PC-3 (cell line): ENCODE results near the gene SLC10A7. TPM values are rescaled to one million over a fixed set of nuclear protein-coding genes. Genes with fewer than 3 reads are reported as not detected.
A peak's percentile ranks its signal among the peaks of the same experiment; 100 is the strongest.

ENCODE experiments used
- ATAC-seq: fragments of 200-7000 bp; cut with Tn5 transposase; 2 replicates; pipeline ENCODE4 v1.9.1; 2020; ENCODE audit warnings: mild to moderate bottlenecking, moderate library complexity
- BruUV-seq: library from RNA; stranded (reverse); fragments of 400-500 nt; replicated peaks from 2 replicates; lab custom pipeline; 2021; lab: Mats Ljungman, UMichigan
- CTCF ChIA-PET: fragments of 300-600 bp; sonication (Branson Sonifier 250); formaldehyde crosslinking; loops from one replicate; lab custom pipeline; 2022; ENCODE audit warnings: antibody characterized with exemption; lab: Charles Lee
- POLR2A ChIA-PET: fragments of 300-600 bp; sonication (Branson Sonifier 250); formaldehyde crosslinking; loops from one replicate; lab custom pipeline; 2022; ENCODE audit warnings: antibody characterized with exemption; ENCODE audit not compliant: unreplicated experiment; lab: Charles Lee
- DNase-seq: peaks from one replicate; pipeline ENCODE4 v3.0.0-alpha.2; 2015
- H2AFZ ChIP-seq: fragments of 300-600 bp; sonication (generic); 2 replicates; pipeline ENCODE4 v1.6.0; 2016; ENCODE audit warnings: antibody characterized with exemption, low read length
- H3F3A ChIP-seq: fragments of 300-600 bp; sonication (generic); one replicate; pipeline ENCODE4 v1.6.0; 2017; ENCODE audit warnings: antibody characterized with exemption, low read length, control low read depth, mild to moderate bottlenecking; ENCODE audit not compliant: unreplicated experiment
- H3K27ac ChIP-seq: fragments of 300-600 bp; sonication (generic); 2 replicates; pipeline ENCODE4 v1.5.1; 2016; ENCODE audit warnings: mild to moderate bottlenecking, low read length
- H3K27me3 ChIP-seq: fragments of 300-600 bp; sonication (generic); 2 replicates; pipeline ENCODE4 v1.6.1; 2016; ENCODE audit warnings: low read length, mixed read lengths
- H3K36me3 ChIP-seq: fragments of 300-600 bp; sonication (generic); 2 replicates; pipeline ENCODE4 v1.6.1; 2016; ENCODE audit warnings: low read depth, mixed run types, low read length, mixed read lengths
- H3K4me1 ChIP-seq: fragments of 300-600 bp; sonication (generic); 2 replicates; pipeline ENCODE4 v1.5.1; 2016; ENCODE audit warnings: low read length; ENCODE audit not compliant: insufficient read depth
- H3K4me2 ChIP-seq: fragments of 300-600 bp; sonication (generic); 2 replicates; pipeline ENCODE4 v1.6.0; 2016; ENCODE audit warnings: low read length
- H3K4me3 ChIP-seq: fragments of 300-600 bp; sonication (generic); 2 replicates; pipeline ENCODE4 v1.5.1; 2016; ENCODE audit warnings: mild to moderate bottlenecking, low read length, mixed read lengths
- H3K79me2 ChIP-seq: fragments of 300-600 bp; sonication (generic); 2 replicates; pipeline ENCODE4 v1.6.1; 2017; ENCODE audit warnings: low read length, mixed read lengths
- H3K9ac ChIP-seq: fragments of 300-600 bp; sonication (generic); 2 replicates; pipeline ENCODE4 v1.6.0; 2016; ENCODE audit warnings: mild to moderate bottlenecking, low read length
- H3K9me2 ChIP-seq: fragments of 300-600 bp; sonication (generic); replicated peaks from 2 replicates; pipeline ENCODE4 v1.6.1; 2016; ENCODE audit warnings: mixed run types, low read length, mixed read lengths
- H3K9me3 ChIP-seq: fragments of 300-600 bp; sonication (generic); 2 replicates; pipeline ENCODE4 v1.6.1; 2016; ENCODE audit warnings: low read length, mixed read lengths
- H4K20me1 ChIP-seq: fragments of 300-600 bp; sonication (generic); 2 replicates; pipeline ENCODE4 v1.6.1; 2016; ENCODE audit warnings: low read length, mixed read lengths
- CTCF ChIP-seq: fragments of 300-600 bp; sonication (generic); conservative IDR thresholded peaks from 2 replicates; pipeline ENCODE4 v1.5.1; 2017; ENCODE audit warnings: antibody characterized with exemption, low read depth, mild to moderate bottlenecking, low read length
- EZH2 ChIP-seq: fragments of 300-600 bp; sonication (generic); IDR thresholded peaks from one replicate; pipeline ENCODE4 v1.6.1; 2017; ENCODE audit warnings: antibody characterized with exemption, mild to moderate bottlenecking, low read length; ENCODE audit not compliant: unreplicated experiment
- EZH2phosphoT487 ChIP-seq: fragments of 300-600 bp; sonication (generic); IDR thresholded peaks from 2 replicates; pipeline ENCODE4 v1.6.1; 2018; ENCODE audit warnings: mild to moderate bottlenecking, antibody characterized with exemption, low read length, borderline replicate concordance
- intact Hi-C: fragments of 100-400 bp; cut with micrococcal nuclease; formaldehyde crosslinking; loops from 2 replicates; pipeline ENCODE4 v1.9.0; 2023
- total RNA-seq: library from RNA; depleted of rRNA; stranded (reverse); fragments of >200 nt; gene quantifications from 2 replicates; pipeline ENCODE4 v1.2.3, GENCODE V29; 2014

SLC10A7 gene
- total RNA-seq, 1 experiment from 2014 or later, result 9.1 TPM

GRCh38 chr4:146235654-146236177 is 286.0 kb downstream of the SLC10A7 start:
- no peaks in the 10 kb centered on the region for H3K9me3 ChIP-seq
- no peaks in the 10 kb centered on the region for H4K20me1 ChIP-seq
- no peak overlapping the region for H3K4me2 ChIP-seq
- no peak overlapping the region for H3K4me3 ChIP-seq
- peaks cover 3% of the 10 kb centered on the region for H3K4me1 ChIP-seq
- no peaks in the 10 kb centered on the region for H3K27me3 ChIP-seq
- H2AFZ ChIP-seq, result no peak overlapping the region
- ChIA-PET CTCF (no interaction called here), POLR2A (no interaction called here)
- no peak overlapping the region for H3K9ac ChIP-seq
- no peaks in the 10 kb centered on the region for H3K79me2 ChIP-seq
- intact Hi-C loops, result no loop called here
- ATAC-seq, result no peak
- no peaks in the 10 kb centered on the region for H3F3A ChIP-seq
- BruUV-seq, result no TSS peak
- TF ChIP-seq CTCF, result no peak
- TF ChIP-seq EZH2phosphoT487, result no peak
- TF ChIP-seq EZH2, result no peak
- no peak overlapping the region for H3K27ac ChIP-seq
- DNase-seq, result no peak
- H3K36me3 ChIP-seq, result no peaks in the 10 kb centered on the region
- no peaks in the 10 kb centered on the region for H3K9me2 ChIP-seq

- ATAC-seq (peak; percentile 58), DNase-seq (peak; percentile 75)
- CTCF ChIA-PET, result no interaction called here
These were observed 289.5 kb downstream of the SLC10A7 start for GRCh38 chr4:146232131-146232722.

More at GRCh38 chr4:146232131-146232722, 289.5 kb downstream of the SLC10A7 start:
- H3K36me3 ChIP-seq, result no peaks in the 10 kb centered on the region
- no peak overlapping the region for H3K4me3 ChIP-seq
- intact Hi-C loops, result no loop called here
- no TSS peak for BruUV-seq
- H3K9me2 ChIP-seq, result no peaks in the 10 kb centered on the region
- H3F3A ChIP-seq, result no peaks in the 10 kb centered on the region
- no peaks in the 10 kb centered on the region for H4K20me1 ChIP-seq
- TF ChIP-seq EZH2 (no peak), EZH2phosphoT487 (no peak), CTCF (no peak)
- H2AFZ ChIP-seq, result no peak overlapping the region
- H3K27me3 ChIP-seq, result no peaks in the 10 kb centered on the region
- no peaks in the 10 kb centered on the region for H3K9me3 ChIP-seq
- no peak overlapping the region for H3K9ac ChIP-seq
- H3K4me2 ChIP-seq, result no peak overlapping the region
- H3K27ac ChIP-seq, result no peak overlapping the region
- no peaks in the 10 kb centered on the region for H3K4me1 ChIP-seq
- H3K79me2 ChIP-seq, result no peaks in the 10 kb centered on the region
- POLR2A ChIA-PET, result no interaction called here
